Neural progenitor cell (in vitro differentiated cells): ENCODE data around the gene VEZT.

Experiments
- EZH2 ChIP-seq: fragments of 200-600 bp; sonication (generic); IDR thresholded peaks from 2 replicates; pipeline ENCODE4 v1.6.1; 2017; ENCODE audit warnings: antibody characterized with exemption, mild to moderate bottlenecking, moderate library complexity
- TF ChIP-seq, protein P1 (sequence below): fragments of 200-600 bp; sonication (generic); IDR thresholded peaks from 2 replicates; pipeline ENCODE4 v1.5.1; 2017; ENCODE audit warnings: antibody characterized with exemption, mild to moderate bottlenecking

DNA sequence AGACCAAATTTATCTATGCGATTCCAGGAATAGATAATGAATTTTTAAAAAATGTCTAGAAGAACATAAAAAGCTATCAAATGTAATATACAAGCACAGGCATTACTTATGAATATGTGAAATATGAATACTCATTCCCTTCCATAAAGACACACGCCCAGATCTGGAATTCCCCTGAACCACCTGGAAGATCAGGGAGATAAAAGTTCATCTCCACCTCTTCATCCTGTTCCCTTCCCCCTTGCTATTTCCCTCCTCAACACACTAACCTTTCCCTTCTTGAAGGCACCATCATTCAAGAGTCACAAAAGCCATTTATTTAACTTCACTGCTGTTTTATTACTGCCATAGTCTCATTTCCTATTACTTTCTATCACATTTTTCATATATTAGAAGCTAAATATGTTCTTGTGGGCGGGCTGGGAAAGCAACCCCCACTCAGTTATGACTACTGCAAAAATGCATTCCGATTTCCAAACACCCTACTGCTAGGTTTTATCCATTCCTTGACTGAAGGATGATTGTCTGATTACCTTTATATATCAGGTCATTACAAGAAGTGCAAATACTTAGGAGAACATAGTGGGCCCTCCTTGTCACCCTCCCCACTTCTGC, 16.4 kb upstream of the VEZT start:
- TF ChIP-seq, protein P1, sequence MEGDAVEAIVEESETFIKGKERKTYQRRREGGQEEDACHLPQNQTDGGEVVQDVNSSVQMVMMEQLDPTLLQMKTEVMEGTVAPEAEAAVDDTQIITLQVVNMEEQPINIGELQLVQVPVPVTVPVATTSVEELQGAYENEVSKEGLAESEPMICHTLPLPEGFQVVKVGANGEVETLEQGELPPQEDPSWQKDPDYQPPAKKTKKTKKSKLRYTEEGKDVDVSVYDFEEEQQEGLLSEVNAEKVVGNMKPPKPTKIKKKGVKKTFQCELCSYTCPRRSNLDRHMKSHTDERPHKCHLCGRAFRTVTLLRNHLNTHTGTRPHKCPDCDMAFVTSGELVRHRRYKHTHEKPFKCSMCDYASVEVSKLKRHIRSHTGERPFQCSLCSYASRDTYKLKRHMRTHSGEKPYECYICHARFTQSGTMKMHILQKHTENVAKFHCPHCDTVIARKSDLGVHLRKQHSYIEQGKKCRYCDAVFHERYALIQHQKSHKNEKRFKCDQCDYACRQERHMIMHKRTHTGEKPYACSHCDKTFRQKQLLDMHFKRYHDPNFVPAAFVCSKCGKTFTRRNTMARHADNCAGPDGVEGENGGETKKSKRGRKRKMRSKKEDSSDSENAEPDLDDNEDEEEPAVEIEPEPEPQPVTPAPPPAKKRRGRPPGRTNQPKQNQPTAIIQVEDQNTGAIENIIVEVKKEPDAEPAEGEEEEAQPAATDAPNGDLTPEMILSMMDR: no peak
- no peak for TF ChIP-seq EZH2
